H1 (cell line): ENCODE results near the gene NFIC. TPM values are rescaled to one million over a fixed set of nuclear protein-coding genes. Genes with fewer than 3 reads are reported as not detected.
"Not testable (repeated sequence)": the region's sequence is repeated elsewhere in the genome, so short reads cannot be mapped to it uniquely, and the experiment has no call there.

ENCODE experiments used
- CTCF ChIA-PET: fragments of 300-600 bp; sonication (Branson Sonifier 250); formaldehyde crosslinking; loops from one replicate; lab custom pipeline; 2021; ENCODE audit not compliant: partially characterized antibody; lab: Charles Lee
- POLR2A ChIA-PET: fragments of 300-600 bp; sonication (Branson Sonifier 250); formaldehyde crosslinking; loops from one replicate; lab custom pipeline; 2021; ENCODE audit warnings: inconsistent platforms; ENCODE audit not compliant: partially characterized antibody; lab: Charles Lee
- DNase-seq, 2 experiments: peaks; one replicate each; pipeline versions ENCODE4 v3.0.0 to v3.0.0-alpha.2; 2010 to 2022; ENCODE audit warnings: low spot score in 2 of 2, low read depth in 1 of 2, mixed read lengths in 1 of 2
- FAIRE-seq: peaks from 2 replicates; lab custom pipeline; 2011; peaks lifted over from hg19 to GRCh38; lab: Jason Lieb, UNC
- H2AFZ ChIP-seq: 2 replicates; pipeline ENCODE4 v1.8.1; 2012; ENCODE audit warnings: low read length, inconsistent platforms
- H2AK5ac ChIP-seq: 2 replicates; pipeline ENCODE4 v1.6.1; 2013; ENCODE audit warnings: low read depth, low read length
- H2BK120ac ChIP-seq: replicated peaks from 2 replicates; pipeline ENCODE3; 2013; ENCODE audit warnings: low read depth, low read length, inconsistent platforms
- H2BK12ac ChIP-seq: 2 replicates; pipeline ENCODE4 v1.6.1; 2013; ENCODE audit warnings: low read depth, low read length
- H2BK15ac ChIP-seq: 2 replicates; pipeline ENCODE4 v1.6.1; 2013; ENCODE audit warnings: low read length
- H2BK20ac ChIP-seq: 2 replicates; pipeline ENCODE4 v1.6.1; 2013; ENCODE audit warnings: low read length
- H2BK5ac ChIP-seq: 2 replicates; pipeline ENCODE4 v1.6.1; 2013; ENCODE audit warnings: low read depth, low read length
- H3K14ac ChIP-seq: 2 replicates; pipeline ENCODE4 v1.6.1; 2013; ENCODE audit warnings: inconsistent platforms; ENCODE audit not compliant: insufficient read length
- H3K18ac ChIP-seq: 2 replicates; pipeline ENCODE4 v1.6.1; 2013; ENCODE audit warnings: low read length; ENCODE audit errors: extremely low read depth
- H3K23ac ChIP-seq: 2 replicates; pipeline ENCODE4 v1.6.1; 2013; ENCODE audit warnings: inconsistent platforms; ENCODE audit not compliant: insufficient read length
- H3K23me2 ChIP-seq: 2 replicates; pipeline ENCODE4 v1.6.1; 2013; ENCODE audit warnings: low read depth, low read length
- H3K27ac ChIP-seq: 2 replicates; pipeline ENCODE4 v1.6.1; 2011; ENCODE audit warnings: low read depth, low read length, inconsistent platforms
- H3K27me3 ChIP-seq, 4 experiments: replicated peaks in 1 of 4; 1 replicate in 1 of 4; 2 replicates in 3 of 4; pipeline versions ENCODE4 v1.6.1 to v1.8.1; 2011 to 2013; ENCODE audit warnings: low read length in 3 of 4, mild to moderate bottlenecking in 3 of 4, inconsistent platforms in 2 of 4, mixed read lengths in 2 of 4, moderate library complexity in 1 of 4; ENCODE audit not compliant: control insufficient read depth in 3 of 4, insufficient read depth in 3 of 4; ENCODE audit errors: extremely low read depth in 1 of 4
- H3K36me3 ChIP-seq, 4 experiments: 2 replicates each; pipeline versions ENCODE4 v1.6.1 to v1.8.1; 2011 to 2013; ENCODE audit warnings: mild to moderate bottlenecking in 4 of 4, low read length in 3 of 4, moderate library complexity in 2 of 4, control low read depth in 1 of 4, inconsistent platforms in 1 of 4; ENCODE audit not compliant: insufficient read depth in 4 of 4, control insufficient read depth in 2 of 4
- H3K4ac ChIP-seq: replicated peaks from 2 replicates; pipeline ENCODE3; 2013; ENCODE audit warnings: low read length, low read depth, mixed read lengths, inconsistent platforms; ENCODE audit not compliant: insufficient read length
- H3K4me1 ChIP-seq, 4 experiments: replicated peaks in 1 of 4; 1 replicate in 1 of 4; 2 replicates in 3 of 4; pipeline versions ENCODE4 v1.6.1 to v1.8.1; 2011 to 2013; ENCODE audit warnings: low read length in 3 of 4, inconsistent platforms in 2 of 4, mixed read lengths in 1 of 4; ENCODE audit not compliant: insufficient read depth in 4 of 4, control insufficient read depth in 3 of 4
- H3K4me2 ChIP-seq, 2 experiments: 2 replicates each; pipeline versions ENCODE4 v1.6.1 to v1.8.1; 2011 to 2013; ENCODE audit warnings: low read depth in 2 of 2, low read length in 2 of 2, control low read depth in 1 of 2, inconsistent platforms in 1 of 2, mild to moderate bottlenecking in 1 of 2; ENCODE audit not compliant: insufficient read depth in 1 of 2
- H3K4me3 ChIP-seq, 4 experiments: fragments of 200-600, 300-600 bp in 1 of 4; sonication (generic), shearing (Covaris generic), sonication (Bioruptor Twin) in 1 of 4; 2 replicates each; pipeline versions ENCODE4 v1.5.1 to v1.8.1; 2011 to 2016; ENCODE audit warnings: low read length in 4 of 4, low read depth in 3 of 4, control low read depth in 2 of 4, inconsistent platforms in 2 of 4, mild to moderate bottlenecking in 2 of 4, mixed read lengths in 1 of 4, moderate library complexity in 1 of 4; ENCODE audit not compliant: insufficient read depth in 2 of 4; ENCODE audit errors: extremely low read depth in 1 of 4
- H3K56ac ChIP-seq: replicated peaks from 2 replicates; pipeline ENCODE3; 2013; ENCODE audit warnings: low read depth, mild to moderate bottlenecking, mixed read lengths, low read length, inconsistent platforms; ENCODE audit not compliant: insufficient read length
- H3K79me1 ChIP-seq: 2 replicates; pipeline ENCODE4 v1.6.1; 2013; ENCODE audit warnings: low read depth, low read length, control low read depth
- H3K79me2 ChIP-seq, 2 experiments: 2 replicates each; pipeline versions ENCODE4 v1.6.1 to v1.8.1; 2012 to 2013; ENCODE audit warnings: low read length in 2 of 2, mild to moderate bottlenecking in 2 of 2, inconsistent platforms in 1 of 2; ENCODE audit not compliant: insufficient read depth in 2 of 2, control insufficient read depth in 1 of 2
- H3K9ac ChIP-seq, 4 experiments: replicated peaks in 1 of 4; 1 replicate in 1 of 4; 2 replicates in 3 of 4; pipeline versions ENCODE4 v1.6.1 to v1.8.1; 2011 to 2013; ENCODE audit warnings: low read depth in 3 of 4, low read length in 3 of 4, control low read depth in 2 of 4, mild to moderate bottlenecking in 2 of 4, moderate library complexity in 2 of 4, inconsistent platforms in 1 of 4; ENCODE audit errors: extremely low read depth in 1 of 4
- H3K9me3 ChIP-seq, 2 experiments: 2 replicates each; pipeline versions ENCODE4 v1.6.1 to v1.8.1; 2012 to 2013; ENCODE audit warnings: mild to moderate bottlenecking in 2 of 2, moderate library complexity in 2 of 2, control low read depth in 1 of 2, inconsistent platforms in 1 of 2, low read depth in 1 of 2, low read length in 1 of 2, mixed read lengths in 1 of 2; ENCODE audit not compliant: insufficient read depth in 2 of 2
- H4K20me1 ChIP-seq, 2 experiments: replicated peaks in 1 of 2; 2 replicates each; pipeline versions ENCODE3 to v1.8.1; 2011 to 2013; ENCODE audit warnings: inconsistent platforms in 2 of 2, low read length in 2 of 2, mild to moderate bottlenecking in 1 of 2; ENCODE audit not compliant: insufficient read depth in 2 of 2, control insufficient read depth in 1 of 2
- H4K5ac ChIP-seq: 2 replicates; pipeline ENCODE4 v1.6.1; 2013; ENCODE audit warnings: low read length, low read depth, mixed read lengths, inconsistent platforms; ENCODE audit not compliant: insufficient read length
- H4K8ac ChIP-seq: 2 replicates; pipeline ENCODE4 v1.8.0; 2013; ENCODE audit warnings: mild to moderate bottlenecking, moderate library complexity, low read length, inconsistent platforms; ENCODE audit not compliant: insufficient read depth; ENCODE audit errors: extremely low read depth
- H4K91ac ChIP-seq: replicated peaks from 2 replicates; pipeline ENCODE3; 2013; ENCODE audit warnings: low read length, mixed read lengths, inconsistent platforms; ENCODE audit not compliant: insufficient read length
- WGBS, 2 experiments: shearing (Covaris generic) in 1 of 2; methylation state at CpG; one replicate each; pipeline versions ENCODE4 v1.1.6 to v1.1.7; 2013 to 2015; ENCODE audit warnings: low lambda C conversion rate in 2 of 2, mixed read lengths in 2 of 2, inconsistent platforms in 1 of 2, low coverage in 1 of 2, missing lambda C conversion rate in 1 of 2; ENCODE audit not compliant: insufficient replicate concordance in 2 of 2, insufficient coverage in 1 of 2, insufficient read length in 1 of 2; ENCODE audit errors: extremely low coverage in 1 of 2, missing lambda C conversion rate in 1 of 2; 5-methylcytosine and 5-hydroxymethylcytosine counted together
- polyA plus RNA-seq, 7 experiments: library from polyadenylated mRNA; depleted of rRNA in 3 of 7; stranded (reverse) in 5 of 7; unstranded in 2 of 7; fragments of >200 nt in 5 of 7; fragments of 200-250 nt in 2 of 7; gene quantifications; 1 replicate in 5 of 7; 2 replicates in 1 of 7; 4 replicates in 1 of 7; pipeline versions ENCODE4 v1.2.1 to v1.2.3, GENCODE V29; 2011 to 2013; ENCODE audit warnings: missing spikeins in 2 of 7, mixed read lengths in 2 of 7
- total RNA-seq: library from RNA; stranded (reverse); fragmentation: NEBNext Ultra II Directional; extraction: Animal tissue kit (Norgen Biotek cat#: 25700); gene quantifications from 2 replicates; pipeline ENCODE4 v1.2.1, GENCODE V29; 2021

The NFIC gene
- total and polyA plus RNA-seq, 2 of the 8 experiments (the other 6 are each of a cell fraction or from before 2014, with no cell fraction given), result 0.56 to 3.2 TPM

- 95% methylated on average over 7 of the region's 7 CpGs; no CpG with 5 or more reads in 1 of the 2 experiments for WGBS, 2 experiments
- H3K4me1 ChIP-seq, result peaks cover 0 to 14% (median 7%) of the 10 kb centered on the region in 4 experiments; a peak in 5 of 7 replicates
- ChIA-PET POLR2A (interaction anchor here (0.6 kb wide), 1 partner anchor 80 kb away, joined by 3 read pairs; no protein-coding TSS in a partner anchor), CTCF (interaction anchor here (1.3 kb wide), 2 partner anchors 30 to 40 kb away, joined by 3 to 5 read pairs; no protein-coding TSS in a partner anchor)
- H3K27ac ChIP-seq, H3K9me3 ChIP-seq, H2BK20ac ChIP-seq, H2BK5ac ChIP-seq, H4K5ac ChIP-seq, H3K79me1 ChIP-seq, H3K36me3 ChIP-seq, H3K4ac ChIP-seq, FAIRE-seq, H2BK15ac ChIP-seq, H3K23ac ChIP-seq, H3K27me3 ChIP-seq, H2BK12ac ChIP-seq, H2AFZ ChIP-seq, H3K56ac ChIP-seq, H3K9ac ChIP-seq, H4K91ac ChIP-seq, H3K4me2 ChIP-seq, H3K14ac ChIP-seq, H3K79me2 ChIP-seq, H2BK120ac ChIP-seq, H2AK5ac ChIP-seq, H3K18ac ChIP-seq, H4K20me1 ChIP-seq, DNase-seq, H4K8ac ChIP-seq, H3K4me3 ChIP-seq, H3K23me2 ChIP-seq: not testable (repeated sequence)
Observed at GRCh38 chr19:3399311-3399710, 32.9 kb downstream of the NFIC start.
